HG02642 (cell line): ENCODE data around the gene CLMN.

Experiments
- ATAC-seq: cut with Tn5 transposase; IDR thresholded peaks from one replicate; pipeline ENCODE4 v1.9.1; 2021; ENCODE audit warnings: mild to moderate bottlenecking; ENCODE audit not compliant: unreplicated experiment, poor library complexity

The CLMN gene

GRCh38 chr14:95308073-95308472, 11.6 kb downstream of the CLMN start:
- no peak for ATAC-seq

GRCh38 chr14:95307402-95308041, 12.2 kb downstream of the CLMN start:
- no peak for ATAC-seq

GRCh38 chr14:95305940-95306339, 13.8 kb downstream of the CLMN start:
- no peak for ATAC-seq

GRCh38 chr14:95305145-95305544, 14.6 kb downstream of the CLMN start:
- no peak for ATAC-seq

DNA sequence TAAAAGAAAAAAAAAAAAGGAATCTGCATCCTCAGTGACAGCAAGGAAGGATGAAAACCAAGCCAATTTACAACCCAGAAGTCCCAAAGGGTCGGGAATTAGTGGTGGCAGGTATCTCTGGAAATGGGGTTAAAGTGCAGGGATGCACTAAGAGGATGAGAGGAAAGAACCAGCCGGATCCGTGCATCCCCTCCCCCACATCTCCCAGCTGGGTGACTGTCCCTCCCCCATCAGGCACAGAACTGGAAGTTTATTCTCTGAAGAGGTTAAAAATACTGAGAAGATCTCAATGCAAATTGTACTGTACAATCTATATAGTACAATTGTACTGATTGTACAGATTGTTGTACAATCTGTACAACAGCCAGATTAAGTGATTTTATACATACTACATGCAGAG, 15.4 kb downstream of the CLMN start:
- ATAC-seq = no peak

DNA sequence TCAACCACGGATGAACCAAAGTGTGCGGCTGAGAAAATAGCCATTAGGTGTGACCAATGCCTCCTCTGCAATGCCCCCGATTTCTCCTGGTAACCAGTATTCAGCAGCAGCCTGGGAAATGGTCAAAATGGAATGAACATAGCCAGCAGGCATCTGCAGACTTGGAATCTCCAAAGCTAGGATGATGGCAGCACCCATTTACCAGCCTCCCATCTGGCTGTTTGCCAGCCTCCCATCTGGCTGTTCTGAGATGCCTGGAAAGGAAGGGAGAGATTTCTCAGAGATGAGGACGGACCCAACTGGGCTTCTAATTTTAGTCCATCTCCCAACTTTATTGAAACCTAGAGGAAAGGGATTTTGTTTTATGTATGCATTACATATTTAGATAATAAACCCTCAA, 16.2 kb downstream of the CLMN start:
- no peak for ATAC-seq

DNA sequence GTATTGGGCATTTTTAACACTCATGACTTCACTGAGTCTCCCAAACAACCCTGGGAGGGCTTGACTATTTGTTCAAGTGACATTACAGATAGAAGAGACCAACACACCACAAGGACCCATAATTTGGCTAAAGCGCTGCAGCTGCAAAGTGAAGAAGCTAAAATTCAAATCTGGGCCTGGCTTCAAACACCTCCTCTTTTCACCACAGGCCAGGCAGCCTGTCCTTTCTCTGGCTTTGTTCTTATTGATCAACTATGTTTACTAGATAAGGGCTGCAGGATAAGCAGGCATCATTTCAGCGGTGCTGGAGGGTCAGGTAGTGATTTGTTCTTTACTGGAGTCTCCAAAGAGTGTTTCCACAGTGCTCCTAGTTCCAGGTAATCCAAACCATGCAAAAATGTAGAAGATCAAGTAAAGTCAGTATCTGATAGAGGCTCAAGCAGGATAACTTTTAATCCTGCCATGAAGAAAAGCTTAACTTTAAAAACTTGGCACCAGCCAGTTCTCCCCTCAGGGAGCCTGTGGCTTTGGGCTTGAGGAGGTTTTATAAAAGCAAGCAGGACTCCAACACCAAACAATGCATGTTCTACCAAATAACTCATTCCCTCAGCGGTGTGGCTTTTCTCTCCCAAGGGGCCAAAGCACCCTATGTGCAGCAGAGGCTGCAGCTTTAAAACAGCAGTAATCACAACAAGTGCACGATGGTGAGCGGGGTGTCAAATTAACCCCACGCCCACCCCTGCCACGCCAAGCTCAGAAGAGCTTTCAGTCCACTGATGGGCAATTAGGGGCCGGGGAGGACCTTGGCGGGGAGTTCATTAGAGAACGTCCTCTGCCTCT, 16.8 kb downstream of the CLMN start:
- no peak for ATAC-seq

- ATAC-seq = no peak
These were observed 18.1 kb downstream of the CLMN start for GRCh38 chr14:95301527-95302187.

DNA sequence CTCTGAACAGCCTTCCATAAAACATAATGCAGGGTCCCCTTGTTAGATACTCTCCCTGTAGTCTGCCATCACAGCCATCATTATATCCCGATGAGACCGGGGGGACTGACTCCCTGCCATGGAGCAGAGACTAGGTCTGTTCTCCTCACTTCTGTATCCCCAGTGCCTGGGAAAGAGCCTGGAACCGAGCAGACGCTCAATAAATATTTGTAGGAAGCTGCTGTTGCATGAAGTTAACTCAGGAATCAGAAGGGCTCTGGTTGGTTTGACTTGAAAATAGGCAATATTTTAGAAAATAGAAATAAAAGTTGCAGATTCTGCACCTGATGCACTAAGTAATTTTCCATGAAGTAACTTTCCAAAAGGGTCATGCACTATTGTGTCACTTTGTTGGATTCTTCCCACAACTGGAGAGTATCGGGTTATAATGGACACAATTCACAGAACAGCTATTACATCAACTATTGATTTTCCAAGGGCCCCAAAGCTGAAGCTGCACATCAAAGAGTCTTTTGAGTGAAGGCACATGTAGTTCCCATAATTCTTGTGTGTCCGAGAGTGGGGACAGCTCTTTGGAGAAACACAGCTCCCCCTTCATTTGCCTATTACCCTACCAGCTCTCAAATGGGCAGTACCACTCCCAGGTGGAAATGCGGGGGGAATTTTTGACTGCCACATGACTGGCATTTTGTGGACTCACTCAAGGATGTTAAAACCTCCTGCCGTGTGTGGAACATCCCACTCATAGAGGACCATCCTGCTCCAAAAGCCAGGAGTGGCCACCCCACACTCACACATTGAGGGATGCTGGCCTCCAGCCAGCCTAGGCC, 18.8 kb downstream of the CLMN start:
- no peak for ATAC-seq

DNA sequence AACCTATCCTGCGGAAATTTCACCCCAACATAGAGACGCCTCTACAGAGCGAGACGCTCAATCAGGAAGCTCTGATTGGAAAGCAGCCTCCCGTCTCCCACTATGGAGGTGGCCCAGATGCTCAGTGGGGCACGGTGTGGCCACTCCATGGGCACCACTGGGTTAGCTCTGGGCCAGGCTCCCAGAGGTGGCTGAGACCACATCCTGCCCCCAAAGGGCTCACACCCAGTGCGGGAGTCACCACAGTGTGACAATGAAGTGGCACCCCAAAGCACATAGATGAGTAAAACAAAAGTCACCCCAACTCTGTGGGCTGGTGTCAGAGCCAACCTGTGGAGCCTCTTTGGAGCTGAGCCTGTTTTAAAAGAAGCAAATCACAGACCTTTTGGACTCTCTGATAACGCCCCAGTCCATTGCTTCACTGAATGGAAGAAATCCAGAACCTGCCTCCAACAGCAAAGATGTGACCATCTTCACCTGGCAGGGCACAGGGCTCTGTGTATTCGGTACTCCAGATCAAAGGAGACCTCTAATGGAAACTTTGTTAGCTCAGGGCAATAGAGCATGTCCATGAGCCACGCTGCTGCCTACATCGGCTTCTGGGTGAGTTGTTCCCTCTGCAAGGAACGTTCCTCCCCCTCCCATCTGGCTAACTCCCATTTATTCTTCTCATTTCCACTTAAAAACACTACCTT, 19.6 kb downstream of the CLMN start:
- ATAC-seq = no peak

- ATAC-seq = no peak
These were observed 20.4 kb downstream of the CLMN start for GRCh38 chr14:95299271-95299670.

DNA sequence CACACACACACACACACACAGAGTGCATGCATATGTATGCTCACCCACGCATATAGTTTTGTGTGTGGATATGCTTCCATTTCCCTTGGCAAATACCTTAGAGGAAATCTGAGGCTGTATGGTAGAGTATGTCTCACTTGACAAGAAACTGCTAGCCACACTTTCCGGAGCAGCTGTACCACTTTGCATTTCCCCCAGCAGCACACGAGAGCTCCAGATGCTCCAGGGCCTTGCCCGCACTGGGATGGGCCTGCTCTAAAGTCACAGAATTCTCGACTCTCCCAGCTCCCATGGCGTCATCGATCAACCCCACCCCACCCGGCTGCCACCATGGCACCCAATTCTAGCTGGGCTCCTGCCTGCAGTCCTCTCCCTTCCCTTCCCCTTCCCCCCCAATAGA, 21.9 kb downstream of the CLMN start:
- no peak for ATAC-seq

DNA sequence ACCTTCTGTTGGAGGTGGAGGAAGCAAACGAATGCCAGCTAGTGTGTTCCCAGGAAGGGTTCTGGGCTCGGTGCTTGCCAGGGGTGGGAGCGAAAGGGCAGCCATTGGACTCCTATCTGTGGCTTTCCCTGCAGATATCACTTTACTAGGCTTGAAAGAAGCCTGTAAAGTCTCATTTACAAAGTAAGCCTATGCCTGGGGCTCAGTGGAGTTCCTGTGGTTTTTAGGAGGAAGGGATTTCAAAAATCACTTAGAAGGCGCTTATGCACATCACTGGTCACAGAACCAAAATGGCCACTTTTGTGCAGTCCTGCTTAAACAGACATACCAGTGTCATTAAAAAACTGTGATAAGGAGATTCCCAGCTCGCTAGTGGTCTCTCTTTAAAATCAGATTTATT, 22.7 kb downstream of the CLMN start:
- no peak for ATAC-seq

DNA sequence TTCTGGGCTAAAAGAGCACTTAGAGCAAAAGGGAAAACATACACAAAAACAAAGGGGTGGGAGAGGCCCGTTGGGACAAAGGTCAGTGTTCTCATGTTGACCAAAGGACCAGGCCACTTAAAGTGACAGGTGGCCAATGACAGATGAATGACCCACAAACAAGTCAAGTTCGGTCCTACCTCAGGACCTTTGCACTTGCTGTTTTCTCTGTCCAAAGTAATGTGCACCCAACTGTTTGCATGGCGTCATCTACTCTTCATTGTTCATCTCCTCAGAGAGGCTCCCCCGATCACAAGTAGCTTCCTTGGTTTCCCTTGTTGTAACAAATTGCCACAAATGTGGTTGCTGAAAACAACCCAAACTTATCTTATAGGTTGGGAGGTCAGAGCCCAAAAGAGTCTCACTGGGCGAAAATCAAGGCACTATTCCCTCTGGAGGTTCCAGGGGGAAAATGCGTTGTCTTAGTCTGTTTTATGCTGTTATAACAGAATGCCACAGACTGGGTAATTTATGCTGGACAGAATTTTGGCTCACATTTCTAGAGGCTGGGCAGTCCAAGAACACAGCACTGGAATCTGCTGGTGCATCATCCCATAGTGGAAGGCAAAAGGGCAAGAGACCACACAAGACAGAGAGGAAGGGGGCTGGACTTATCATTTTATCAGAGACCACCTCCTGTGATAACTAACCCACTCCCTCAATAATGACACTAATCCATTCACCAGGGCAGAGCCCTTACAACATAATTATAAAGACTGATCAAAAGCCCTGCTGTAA, 23.9 kb downstream of the CLMN start:
- no peak for ATAC-seq

DNA sequence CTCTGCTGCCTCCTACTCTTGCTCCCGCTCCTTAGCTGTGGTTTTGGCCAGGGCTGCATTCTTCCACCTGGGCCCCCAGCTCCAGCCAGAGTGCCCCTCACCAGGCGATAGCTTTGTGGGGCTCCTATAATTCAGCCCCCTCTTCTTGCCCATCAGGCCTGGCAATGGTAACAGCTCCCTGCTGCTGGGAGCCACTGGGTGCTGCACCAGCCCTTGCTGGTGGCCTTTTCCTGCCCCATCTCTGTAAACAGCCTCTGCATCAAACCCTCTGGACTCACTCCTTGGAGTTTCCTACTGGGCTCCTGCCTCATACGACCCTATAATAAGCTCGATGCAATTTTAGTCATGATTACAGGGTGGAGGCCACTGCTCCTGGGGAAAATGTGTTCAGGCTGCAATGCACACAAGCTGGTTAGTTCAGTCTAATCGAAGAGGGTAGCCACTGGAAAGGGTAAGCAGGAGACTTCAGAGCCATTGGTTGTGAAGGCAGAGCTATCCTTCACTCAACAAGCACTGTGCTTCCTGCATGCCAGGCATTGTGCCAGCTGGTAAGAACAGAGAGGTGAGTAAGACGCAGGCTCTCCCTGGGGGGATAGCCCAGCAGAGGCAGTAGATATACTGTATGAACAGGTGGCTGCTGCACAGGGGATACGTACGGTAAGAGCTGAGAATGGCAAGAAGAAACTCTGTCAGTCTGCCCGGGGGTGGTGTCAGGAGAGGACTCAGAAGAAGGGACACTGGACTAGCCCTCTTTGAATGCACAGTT, 24.7 kb downstream of the CLMN start:
- ATAC-seq = no peak

- ATAC-seq = no peak
These were observed 25.4 kb downstream of the CLMN start for GRCh38 chr14:95294320-95294719.

- ATAC-seq = no peak
These were observed 26.3 kb downstream of the CLMN start for GRCh38 chr14:95293449-95293848.

DNA sequence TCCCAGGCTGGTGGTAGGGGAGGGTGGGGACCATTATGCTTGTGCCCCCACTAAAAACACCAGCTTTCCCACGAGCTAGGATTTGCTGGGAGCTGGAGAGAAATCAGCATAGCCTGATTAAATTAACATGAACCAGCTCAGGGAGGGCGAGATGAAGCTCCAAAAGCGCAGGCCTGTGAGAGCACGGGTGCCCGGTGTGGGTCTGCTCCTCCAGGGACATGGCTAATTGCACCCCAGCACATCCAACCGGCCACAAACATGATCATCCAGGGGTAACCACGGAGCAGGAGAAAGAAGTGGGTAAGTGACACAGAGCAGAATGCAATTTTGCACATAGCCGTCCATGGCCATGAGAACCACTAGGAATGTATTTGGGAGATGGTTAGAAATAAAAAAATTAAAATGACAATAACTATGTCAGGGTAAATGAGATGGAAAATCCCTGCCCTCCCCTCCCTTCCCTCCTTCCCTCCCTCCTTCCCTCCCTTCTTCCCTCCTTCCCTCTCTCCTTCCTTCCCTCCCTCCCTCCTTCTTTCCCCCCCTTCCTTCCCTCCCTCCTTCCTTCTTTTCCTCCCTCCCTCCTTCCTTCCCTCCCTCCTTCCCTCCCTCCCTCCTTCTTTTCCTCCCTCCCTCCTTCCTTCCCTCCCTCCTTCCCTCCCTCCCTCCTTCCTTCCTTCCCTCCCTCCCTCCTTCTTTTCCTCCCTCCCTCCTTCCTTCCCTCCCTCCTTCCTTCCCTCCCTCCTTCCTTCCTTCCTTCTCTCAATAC, 26.9 kb downstream of the CLMN start:
- ATAC-seq = no peak
